Subcutaneous abdominal adipose tissue (tissue), 5 donors: ENCODE data around the gene POLR2H.

Experiments
- H3K27ac ChIP-seq: one replicate; pipeline ENCODE4 v1.7.0; 2013; ENCODE audit warnings: low read depth, mild to moderate bottlenecking, inconsistent platforms, low read length, moderate library complexity
- H3K27me3 ChIP-seq, 5 donors: one replicate each; pipeline ENCODE4 v1.7.0; 2013; ENCODE audit warnings: low read length in 5 of 5, inconsistent platforms in 1 of 5; ENCODE audit not compliant: control insufficient read depth in 5 of 5, insufficient read depth in 4 of 5
- H3K36me3 ChIP-seq, 5 donors: one replicate each; pipeline ENCODE4 v1.7.0; 2013; ENCODE audit warnings: low read length in 5 of 5; ENCODE audit not compliant: control insufficient read depth in 5 of 5, insufficient read depth in 5 of 5
- H3K4me1 ChIP-seq, 5 donors: one replicate each; pipeline ENCODE4 v1.7.0; 2013; ENCODE audit warnings: low read length in 5 of 5, mild to moderate bottlenecking in 3 of 5, moderate library complexity in 1 of 5; ENCODE audit not compliant: control insufficient read depth in 5 of 5, insufficient read depth in 5 of 5
- H3K4me3 ChIP-seq, 5 donors: one replicate each; pipeline ENCODE4 v1.7.0; 2013; ENCODE audit warnings: low read length in 5 of 5, low read depth in 1 of 5
- H3K9ac ChIP-seq, 5 donors: one replicate each; pipeline ENCODE4 v1.7.0; 2013; ENCODE audit warnings: low read length in 5 of 5, mild to moderate bottlenecking in 4 of 5, moderate library complexity in 3 of 5
- H3K9me3 ChIP-seq, 5 donors: one replicate each; pipeline ENCODE4 v1.7.0; 2013; ENCODE audit warnings: low read length in 5 of 5; ENCODE audit not compliant: control insufficient read depth in 5 of 5
- donor health status: healthy.
- donor health status: healthy.
- donor health status: healthy.
- donor health status: healthy.
- donor health status: healthy.

POLR2H gene

GRCh38 chr3:184384856-184385422 is 23.4 kb downstream of the POLR2H start:
- Histone ChIP-seq H3K9ac (no peak overlapping the region), H3K27me3 (peaks cover 0 to 8% (median 2%) of the 10 kb centered on the region in 5 donors), H3K27ac (no peak overlapping the region), H3K4me1 (peaks cover 0 to 18% (median 15%) of the 10 kb centered on the region in 5 donors), H3K9me3 (no peaks in the 10 kb centered on the region), H3K4me3 (no peak overlapping the region), H3K36me3 (peaks cover 0 to 49% (median 9%) of the 10 kb centered on the region in 5 donors)

GRCh38 chr3:184386047-184386806 is 24.7 kb downstream of the POLR2H start:
- Histone ChIP-seq H3K36me3 (peaks cover 0 to 49% (median 9%) of the 10 kb centered on the region in 5 donors), H3K9ac (no peak overlapping the region), H3K9me3 (no peaks in the 10 kb centered on the region), H3K4me1 (peaks cover 0 to 10% (median 7%) of the 10 kb centered on the region in 5 donors), H3K27ac (no peak overlapping the region), H3K27me3 (peaks cover 0 to 3% (median 0%) of the 10 kb centered on the region in 5 donors), H3K4me3 (no peak overlapping the region)

GRCh38 chr3:184387174-184387714 is 25.7 kb downstream of the POLR2H start:
- Histone ChIP-seq H3K36me3 (peaks cover 0 to 46% (median 9%) of the 10 kb centered on the region in 5 donors), H3K4me3 (no peak overlapping the region), H3K9me3 (no peaks in the 10 kb centered on the region), H3K4me1 (no peaks in the 10 kb centered on the region), H3K9ac (no peak overlapping the region), H3K27ac (no peak overlapping the region), H3K27me3 (peaks cover 0 to 2% (median 0%) of the 10 kb centered on the region in 5 donors)

GRCh38 chr3:184388164-184388935 is 26.8 kb downstream of the POLR2H start:
- Histone ChIP-seq H3K9ac (no peak overlapping the region), H3K27ac (no peak overlapping the region), H3K36me3 (peaks cover 0 to 35% (median 3%) of the 10 kb centered on the region in 5 donors), H3K4me3 (no peak overlapping the region), H3K27me3 (peaks cover 0 to 2% (median 0%) of the 10 kb centered on the region in 5 donors), H3K9me3 (no peaks in the 10 kb centered on the region), H3K4me1 (no peaks in the 10 kb centered on the region)

GRCh38 chr3:184388936-184389230 is 27.4 kb downstream of the POLR2H start:
- Histone ChIP-seq H3K36me3 (peaks cover 0 to 33% (median 3%) of the 10 kb centered on the region in 5 donors), H3K27me3 (peaks cover 0 to 2% (median 0%) of the 10 kb centered on the region in 5 donors), H3K9ac (no peak overlapping the region), H3K9me3 (no peaks in the 10 kb centered on the region), H3K4me1 (no peaks in the 10 kb centered on the region), H3K4me3 (no peak overlapping the region), H3K27ac (no peak overlapping the region)

- Histone ChIP-seq H3K36me3 (peaks cover 0 to 33% (median 3%) of the 10 kb centered on the region in 5 donors), H3K9ac (no peak overlapping the region), H3K4me1 (no peaks in the 10 kb centered on the region), H3K9me3 (no peaks in the 10 kb centered on the region), H3K27ac (no peak overlapping the region), H3K4me3 (no peak overlapping the region), H3K27me3 (peaks cover 0 to 2% (median 0%) of the 10 kb centered on the region in 5 donors)
These were observed 27.9 kb downstream of the POLR2H start for GRCh38 chr3:184389384-184389783.

GRCh38 chr3:184389935-184390528 is 28.5 kb downstream of the POLR2H start:
- Histone ChIP-seq H3K9ac (no peak overlapping the region), H3K36me3 (peaks cover 0 to 30% (median 3%) of the 10 kb centered on the region in 5 donors), H3K27me3 (peaks cover 0 to 2% (median 0%) of the 10 kb centered on the region in 5 donors), H3K9me3 (no peaks in the 10 kb centered on the region), H3K4me3 (no peak overlapping the region), H3K4me1 (no peaks in the 10 kb centered on the region), H3K27ac (no peak overlapping the region)

- Histone ChIP-seq H3K36me3 (peaks cover 0 to 24% (median 3%) of the 10 kb centered on the region in 5 donors), H3K4me3 (no peak overlapping the region), H3K9me3 (no peaks in the 10 kb centered on the region), H3K9ac (no peak overlapping the region), H3K27ac (no peak overlapping the region), H3K4me1 (no peaks in the 10 kb centered on the region), H3K27me3 (peaks cover 0 to 2% (median 0%) of the 10 kb centered on the region in 5 donors)
These were observed 29.8 kb downstream of the POLR2H start for GRCh38 chr3:184391266-184391665.

- no peak overlapping the region for H3K4me3 ChIP-seq
- H3K4me1 ChIP-seq: peaks cover 0 to 2% (median 0%) of the 10 kb centered on the region in 5 donors
- H3K27me3 ChIP-seq: peaks cover 0 to 2% (median 0%) of the 10 kb centered on the region in 5 donors
- no peaks in the 10 kb centered on the region for H3K9me3 ChIP-seq
- no peaks in the 10 kb centered on the region for H3K36me3 ChIP-seq
- H3K9ac ChIP-seq: no peak overlapping the region
- H3K27ac ChIP-seq: no peak overlapping the region
These were observed 33.8 kb downstream of the POLR2H start for GRCh38 chr3:184395320-184395660.
